Calu3 (cell line): ENCODE measurements around the gene PTPN23. TPM values are rescaled to one million over a fixed set of nuclear protein-coding genes. Genes with fewer than 3 reads are reported as not detected.
"Not testable (repeated sequence)": the region's sequence is repeated elsewhere in the genome, so short reads cannot be mapped to it uniquely, and the experiment has no call there.

Experiments
- BruUV-seq: library from RNA; stranded (reverse); fragments of 400-500 nt; replicated peaks from 2 replicates; lab custom pipeline; 2021; lab: Mats Ljungman, UMichigan
- CTCF ChIA-PET: fragments of 300-600 bp; sonication (Branson Sonifier 250); formaldehyde crosslinking; loops from one replicate; lab custom pipeline; 2022; ENCODE audit warnings: antibody characterized with exemption; lab: Charles Lee
- DNase-seq: peaks from one replicate; pipeline ENCODE4 v3.0.0; 2022
- H3K27ac Mint-ChIP-seq: one replicate; pipeline ENCODE4 v1.8.0; 2022; ENCODE audit warnings: mixed read lengths; ENCODE audit not compliant: unreplicated experiment
- H3K27me3 Mint-ChIP-seq: one replicate; pipeline ENCODE4 v1.8.0; 2022; ENCODE audit warnings: mixed read lengths; ENCODE audit not compliant: unreplicated experiment
- H3K36me3 Mint-ChIP-seq: one replicate; pipeline ENCODE4 v1.8.0; 2022; ENCODE audit warnings: mild to moderate bottlenecking, moderate library complexity, mixed read lengths; ENCODE audit not compliant: insufficient read depth, unreplicated experiment
- H3K4me1 Mint-ChIP-seq: one replicate; pipeline ENCODE4 v1.8.0; 2022; ENCODE audit warnings: mild to moderate bottlenecking, low read depth, mixed read lengths; ENCODE audit not compliant: unreplicated experiment
- H3K4me3 Mint-ChIP-seq: one replicate; pipeline ENCODE4 v1.8.0; 2022; ENCODE audit warnings: mild to moderate bottlenecking, low read depth, moderate library complexity, mixed read lengths; ENCODE audit not compliant: unreplicated experiment
- H3K9me3 Mint-ChIP-seq: one replicate; pipeline ENCODE4 v1.8.0; 2022; ENCODE audit warnings: low read depth, mixed read lengths; ENCODE audit not compliant: unreplicated experiment
- intact Hi-C: fragments of 100-400 bp; cut with micrococcal nuclease; formaldehyde crosslinking; loops from one replicate; pipeline ENCODE4 v1.10.0; 2022; ENCODE audit not compliant: unreplicated experiment
- total RNA-seq: library from RNA; stranded (reverse); gene quantifications from 2 replicates; pipeline ENCODE4 v1.2.3, GENCODE V29; 2022
- TF ChIP-seq, protein P1 (sequence below): fragments of 200-600 bp; IDR thresholded peaks from one replicate; pipeline ENCODE4 v1.8.0; 2022; ENCODE audit warnings: antibody characterized with exemption; ENCODE audit not compliant: unreplicated experiment

PTPN23 gene
- total RNA-seq, 1 experiment from 2014 or later = 57.6 TPM

DNA sequence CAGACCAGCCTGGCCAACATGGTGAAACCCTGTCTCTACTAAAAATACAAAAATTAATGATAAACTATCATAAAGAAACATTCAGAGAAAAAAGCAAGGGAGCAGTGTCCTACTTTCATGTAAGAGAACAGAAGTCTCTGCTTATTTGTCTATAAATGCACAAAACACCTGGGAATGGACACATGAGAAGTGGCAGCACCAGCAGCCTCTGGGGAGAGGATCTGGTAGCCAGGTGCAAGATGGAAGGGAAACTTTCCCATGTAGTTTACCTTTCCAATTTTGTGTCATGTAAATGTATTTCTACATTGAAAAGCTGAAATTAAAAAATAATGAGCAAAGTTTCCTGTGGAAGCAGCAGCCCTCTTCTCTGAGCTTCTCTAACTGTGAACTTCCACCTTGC, 76.2 kb downstream of the PTPN23 start:
- DNase-seq = no peak
- CTCF ChIA-PET = interaction anchor here (0.8 kb wide), 1 partner anchor 14 kb away, joined by 3 read pairs; no protein-coding TSS in a partner anchor
- Mint-ChIP-seq H3K27me3 (no peaks in the 10 kb centered on the region), H3K4me3 (no peak overlapping the region), H3K4me1 (no peaks in the 10 kb centered on the region), H3K27ac (no peak overlapping the region), H3K36me3 (peaks cover 4% of the 10 kb centered on the region), H3K9me3 (no peaks in the 10 kb centered on the region)
- TF ChIP-seq, protein P1, sequence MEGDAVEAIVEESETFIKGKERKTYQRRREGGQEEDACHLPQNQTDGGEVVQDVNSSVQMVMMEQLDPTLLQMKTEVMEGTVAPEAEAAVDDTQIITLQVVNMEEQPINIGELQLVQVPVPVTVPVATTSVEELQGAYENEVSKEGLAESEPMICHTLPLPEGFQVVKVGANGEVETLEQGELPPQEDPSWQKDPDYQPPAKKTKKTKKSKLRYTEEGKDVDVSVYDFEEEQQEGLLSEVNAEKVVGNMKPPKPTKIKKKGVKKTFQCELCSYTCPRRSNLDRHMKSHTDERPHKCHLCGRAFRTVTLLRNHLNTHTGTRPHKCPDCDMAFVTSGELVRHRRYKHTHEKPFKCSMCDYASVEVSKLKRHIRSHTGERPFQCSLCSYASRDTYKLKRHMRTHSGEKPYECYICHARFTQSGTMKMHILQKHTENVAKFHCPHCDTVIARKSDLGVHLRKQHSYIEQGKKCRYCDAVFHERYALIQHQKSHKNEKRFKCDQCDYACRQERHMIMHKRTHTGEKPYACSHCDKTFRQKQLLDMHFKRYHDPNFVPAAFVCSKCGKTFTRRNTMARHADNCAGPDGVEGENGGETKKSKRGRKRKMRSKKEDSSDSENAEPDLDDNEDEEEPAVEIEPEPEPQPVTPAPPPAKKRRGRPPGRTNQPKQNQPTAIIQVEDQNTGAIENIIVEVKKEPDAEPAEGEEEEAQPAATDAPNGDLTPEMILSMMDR = no peak
- BruUV-seq = no TSS peak
- intact Hi-C loops = no loop called here

GRCh38 chr3:47459534-47460085, 78.8 kb downstream of the PTPN23 start:
- intact Hi-C loops, H3K4me3 Mint-ChIP-seq, H3K4me1 Mint-ChIP-seq, H3K9me3 Mint-ChIP-seq, H3K36me3 Mint-ChIP-seq, CTCF ChIA-PET, DNase-seq, H3K27me3 Mint-ChIP-seq, H3K27ac Mint-ChIP-seq, BruUV-seq: not testable (repeated sequence)

Other genes with a start within 250 kb of the PTPN23 start
- 35.2 and 39.2 TPM in 2 replicates for gene SETD2, start 216.9 kb upstream of the PTPN23 start, total RNA-seq
- 8.9 and 10.0 TPM in 2 replicates for gene KIF9, start 98.2 kb upstream of the PTPN23 start, total RNA-seq
- 24.8 and 33.3 TPM in 2 replicates for gene KLHL18, start 98.1 kb upstream of the PTPN23 start, total RNA-seq
- 67.6 and 74.2 TPM in 2 replicates for gene SCAP, start 94.9 kb downstream of the PTPN23 start, total RNA-seq
- 23.4 and 23.6 TPM in 2 replicates for gene ELP6, start 132.7 kb downstream of the PTPN23 start, total RNA-seq
- gene CSPG5, start 197.8 kb downstream of the PTPN23 start, total RNA-seq = 6.1 and 7.4 TPM in 2 replicates